Testis (tissue), 3 donors: ENCODE data around the gene PLCL1. TPM values are rescaled to one million over a fixed set of nuclear protein-coding genes. Genes with fewer than 3 reads are reported as not detected.

Source experiments
- DNase-seq: peaks from one replicate; pipeline ENCODE4 v3.0.0-alpha.2; 2019
- H3K27ac ChIP-seq, 2 donors: fragments of 200-600 bp; sonication (generic); one replicate each; pipeline ENCODE4 v1.5.1; 2019
- H3K27me3 ChIP-seq: fragments of 200-600 bp; sonication (generic); one replicate; pipeline ENCODE4 v1.5.1; 2019
- H3K36me3 ChIP-seq: fragments of 200-600 bp; sonication (generic); one replicate; pipeline ENCODE4 v1.5.1; 2017; ENCODE audit warnings: low read depth; ENCODE audit errors: missing control alignments
- H3K4me1 ChIP-seq: fragments of 200-600 bp; sonication (generic); one replicate; pipeline ENCODE4 v1.5.1; 2019
- H3K4me3 ChIP-seq, 2 donors: fragments of 200-600 bp; sonication (generic); one replicate each; pipeline ENCODE4 v1.5.1; 2017 to 2019
- H3K9me3 ChIP-seq: fragments of 200-600 bp; sonication (generic); one replicate; pipeline ENCODE4 v1.5.1; 2017
- POLR2A ChIP-seq: fragments of 450-650 bp; IDR thresholded peaks from one replicate; pipeline ENCODE4 v1.6.1; 2017; ENCODE audit warnings: antibody characterized with exemption, mild to moderate bottlenecking, moderate library complexity
- WGBS, 2 donors: methylation state at CpG; one replicate each; pipeline ENCODE4 v1.1.5; 2018; 5-methylcytosine and 5-hydroxymethylcytosine counted together
- intact Hi-C: fragments of 100-400 bp; cut with DNase I; formaldehyde crosslinking; loops from one replicate; pipeline ENCODE4 v1.15.1; 2023; ENCODE audit warnings: low total_unique reads
- polyA plus RNA-seq: library from polyadenylated mRNA; stranded (reverse); fragments of 350-450 nt; fragmentation: Illumina TruSeq; extraction: RNeasy Lipid Tissue Mini Kit (QIAGEN cat#74804); gene quantifications from one replicate; pipeline ENCODE4 v1.2.3, GENCODE V29; 2014; ENCODE audit warnings: low read depth, low replicate concordance; ENCODE audit not compliant: insufficient read depth
- total RNA-seq, 2 donors: library from RNA; depleted of rRNA; stranded (reverse); fragments of >200 nt; gene quantifications; one replicate each; pipeline ENCODE4 v1.2.3, GENCODE V29; 2016
- TF ChIP-seq, protein P1 (sequence below), 3 experiments: fragments of 450-650 bp in 2 of 3; fragments of 200-600 bp in 1 of 3; sonication (generic) in 1 of 3; IDR thresholded peaks; one replicate each; pipeline ENCODE4 v1.5.1; 2016 to 2019; ENCODE audit warnings: antibody characterized with exemption in 3 of 3, mild to moderate bottlenecking in 2 of 3, moderate library complexity in 1 of 3

Gene PLCL1
- total and polyA plus RNA-seq, 3 donors from 2014 or later, result 2.1 to 2.6 (median 2.4) TPM

GRCh38 chr2:198096002-198096401 lies 291.6 kb downstream of the PLCL1 start:
- TF ChIP-seq POLR2A, result no peak
- TF ChIP-seq, protein P1, sequence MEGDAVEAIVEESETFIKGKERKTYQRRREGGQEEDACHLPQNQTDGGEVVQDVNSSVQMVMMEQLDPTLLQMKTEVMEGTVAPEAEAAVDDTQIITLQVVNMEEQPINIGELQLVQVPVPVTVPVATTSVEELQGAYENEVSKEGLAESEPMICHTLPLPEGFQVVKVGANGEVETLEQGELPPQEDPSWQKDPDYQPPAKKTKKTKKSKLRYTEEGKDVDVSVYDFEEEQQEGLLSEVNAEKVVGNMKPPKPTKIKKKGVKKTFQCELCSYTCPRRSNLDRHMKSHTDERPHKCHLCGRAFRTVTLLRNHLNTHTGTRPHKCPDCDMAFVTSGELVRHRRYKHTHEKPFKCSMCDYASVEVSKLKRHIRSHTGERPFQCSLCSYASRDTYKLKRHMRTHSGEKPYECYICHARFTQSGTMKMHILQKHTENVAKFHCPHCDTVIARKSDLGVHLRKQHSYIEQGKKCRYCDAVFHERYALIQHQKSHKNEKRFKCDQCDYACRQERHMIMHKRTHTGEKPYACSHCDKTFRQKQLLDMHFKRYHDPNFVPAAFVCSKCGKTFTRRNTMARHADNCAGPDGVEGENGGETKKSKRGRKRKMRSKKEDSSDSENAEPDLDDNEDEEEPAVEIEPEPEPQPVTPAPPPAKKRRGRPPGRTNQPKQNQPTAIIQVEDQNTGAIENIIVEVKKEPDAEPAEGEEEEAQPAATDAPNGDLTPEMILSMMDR (IDR thresholded peaks at IDR 0.05), result no peak
- no peaks in the 10 kb centered on the region for H3K9me3 ChIP-seq
- DNase-seq, result no peak
- no peak overlapping the region for H3K27ac ChIP-seq
- no peak overlapping the region for H3K4me3 ChIP-seq
- no peaks in the 10 kb centered on the region for H3K27me3 ChIP-seq
- H3K36me3 ChIP-seq, result no peaks in the 10 kb centered on the region
- H3K4me1 ChIP-seq, result no peaks in the 10 kb centered on the region
- intact Hi-C loops, result no loop called here
- 91 to 97% methylated on average over 2 of the region's 2 CpGs for WGBS, 2 donors

- no peak for TF ChIP-seq POLR2A
- TF ChIP-seq, protein P1 (IDR thresholded peaks at IDR 0.05), result no peak
- Histone ChIP-seq H3K36me3 (no peaks in the 10 kb centered on the region), H3K4me3 (no peak overlapping the region), H3K9me3 (no peaks in the 10 kb centered on the region), H3K4me1 (no peaks in the 10 kb centered on the region), H3K27ac (no peak overlapping the region), H3K27me3 (no peaks in the 10 kb centered on the region)
- no peak for DNase-seq
- WGBS, 2 donors, result 62 to 72% methylated on average over 2 of the region's 2 CpGs
- intact Hi-C loops, result no loop called here
These were observed 292.6 kb downstream of the PLCL1 start for GRCh38 chr2:198096965-198097364.

GRCh38 chr2:198097630-198098029 lies 293.2 kb downstream of the PLCL1 start:
- Histone ChIP-seq H3K4me3 (no peak overlapping the region), H3K4me1 (no peaks in the 10 kb centered on the region), H3K27me3 (no peaks in the 10 kb centered on the region), H3K36me3 (no peaks in the 10 kb centered on the region), H3K27ac (no peak overlapping the region), H3K9me3 (no peaks in the 10 kb centered on the region)
- TF ChIP-seq POLR2A, result no peak
- TF ChIP-seq, protein P1 (IDR thresholded peaks at IDR 0.05), result no peak
- no peak for DNase-seq
- intact Hi-C loops, result no loop called here
- 85 to 92% methylated on average over 3 of the region's 3 CpGs for WGBS, 2 donors

GRCh38 chr2:198098386-198098785 lies 294.0 kb downstream of the PLCL1 start:
- no peak for TF ChIP-seq POLR2A
- TF ChIP-seq, protein P1 (IDR thresholded peaks at IDR 0.05), result no peak
- Histone ChIP-seq H3K9me3 (no peaks in the 10 kb centered on the region), H3K4me3 (no peak overlapping the region), H3K27me3 (no peaks in the 10 kb centered on the region), H3K27ac (no peak overlapping the region), H3K36me3 (no peaks in the 10 kb centered on the region), H3K4me1 (no peaks in the 10 kb centered on the region)
- intact Hi-C loops, result no loop called here
- WGBS, 2 donors, result 95 to 96% methylated on average over 1 of the region's 1 CpG
- DNase-seq, result no peak

- 88 to 90% methylated on average over 6 of the region's 6 CpGs for WGBS, 2 donors
- DNase-seq, result no peak
- Histone ChIP-seq H3K4me3 (no peak overlapping the region), H3K27ac (no peak overlapping the region), H3K9me3 (no peaks in the 10 kb centered on the region), H3K36me3 (no peaks in the 10 kb centered on the region), H3K27me3 (no peaks in the 10 kb centered on the region), H3K4me1 (no peaks in the 10 kb centered on the region)
- intact Hi-C loops, result no loop called here
- TF ChIP-seq, protein P1 (IDR thresholded peaks at IDR 0.05), result no peak
- TF ChIP-seq POLR2A, result no peak
These were observed 294.5 kb downstream of the PLCL1 start for GRCh38 chr2:198098918-198099317.
